Measurements from ENCODE around the gene FXYD4. TPM values are rescaled to one million over a fixed set of nuclear protein-coding genes. Genes with fewer than 3 reads are reported as not detected.

FXYD4 gene
- total and polyA plus RNA-seq, 4 experiments from 2014 or later, result not detected

DNA sequence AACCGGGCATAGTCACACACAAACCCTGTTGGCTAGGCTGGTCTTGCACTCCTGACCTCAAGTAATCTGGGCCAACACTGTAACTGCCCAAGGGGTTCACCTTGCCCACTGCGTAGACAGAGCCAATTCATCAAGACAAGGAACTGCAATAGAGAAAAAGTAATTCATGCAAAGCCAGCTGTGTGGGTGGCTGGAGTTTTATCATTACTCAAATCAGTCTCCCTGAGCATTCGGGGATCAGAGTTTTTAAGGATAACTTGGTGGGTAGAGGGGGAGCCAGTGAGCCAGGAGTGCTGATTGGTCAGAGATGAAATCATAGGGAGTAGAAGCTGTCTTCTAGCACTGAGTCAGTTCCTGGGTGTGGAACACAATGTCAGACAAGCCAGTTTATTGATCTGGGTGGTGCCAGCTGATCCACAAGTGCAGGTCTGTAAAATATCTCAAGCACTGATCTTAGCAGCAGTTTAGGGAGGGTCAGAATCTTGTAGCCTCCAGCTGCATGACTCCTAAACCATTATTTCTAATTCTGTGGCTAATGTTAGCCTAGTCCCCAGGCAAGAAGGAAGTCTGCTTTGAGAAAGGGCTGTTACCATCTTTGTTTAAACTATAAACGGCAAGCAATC is 15.6 kb upstream of the FXYD4 start:
- CTCF ChIA-PET (ENCODE audit: partially characterized antibody), result interaction anchor here (0.6 to 0.8 kb wide), 2 partner anchors 8 to 26 kb away, joined by 3 read pairs; no protein-coding TSS in a partner anchor
- H3K4me3 Mint-ChIP-seq, result peak overlapping the region in 1 of 8 donors; percentile 20

GRCh38 chr10:43360086-43360485 is 11.3 kb upstream of the FXYD4 start:
- intact Hi-C loops (cut with micrococcal nuclease), result loop anchor here (5.0 to 10.0 kb wide), 4 partner anchors 77 to 223 kb away; partner anchors contain the start of genes CSGALNACT2, ZNF239 and ZNF487
- H3K4me1 Mint-ChIP-seq, result peaks cover 25 to 45% (median 33%) of the 10 kb centered on the region in 4 donors
- Histone ChIP-seq H3K9me3 (ENCODE audit: control insufficient read depth in 1 of 2, low read length in 2 of 2) (no peaks in the 10 kb centered on the region), H3K36me3 (ENCODE audit: insufficient read depth, low read length) (no peaks in the 10 kb centered on the region), H3K27me3 (ENCODE audit: insufficient read depth, low read length) (no peaks in the 10 kb centered on the region), H3K4me3 (ENCODE audit: low read length in 2 of 2) (no peak overlapping the region), H3K4me1 (ENCODE audit: insufficient read depth, low read length) (peaks cover 27% of the 10 kb centered on the region), H3K27ac (ENCODE audit: low read depth, low read length) (no peak overlapping the region)
- peak overlapping the region; percentile 4 to 97 (median 56) for H3K4me3 Mint-ChIP-seq
- no peaks in the 10 kb centered on the region for H3K9me3 Mint-ChIP-seq
- DNase-seq, result no peak
- ChIA-PET POLR2A (ENCODE audit: partially characterized antibody) (interaction anchor here (0.6 to 2.6 kb wide), 4 partner anchors 9 to 222 kb away, joined by 3 to 16 read pairs (median 8); partner anchors contain the start of gene RASGEF1A), CTCF (ENCODE audit: partially characterized antibody) (interaction anchor here (0.7 to 2.1 kb wide), 6 partner anchors 11 to 189 kb away, joined by 3 to 7 read pairs (median 3); no protein-coding TSS in a partner anchor)
- no peaks in the 10 kb centered on the region for H3K36me3 Mint-ChIP-seq
- peak overlapping the region; percentile 19 to 99 (median 84) for H3K27ac Mint-ChIP-seq
- no peaks in the 10 kb centered on the region for H3K27me3 Mint-ChIP-seq

More for the DNA sequence above, 15.6 kb upstream of the FXYD4 start:
- Histone ChIP-seq H3K4me1 (ENCODE audit: insufficient read depth, low read length) (peaks cover 12% of the 10 kb centered on the region), H3K27me3 (ENCODE audit: insufficient read depth, low read length) (no peaks in the 10 kb centered on the region), H3K27ac (ENCODE audit: low read depth, low read length) (no peak overlapping the region), H3K4me3 (ENCODE audit: low read length in 2 of 2) (no peak overlapping the region), H3K36me3 (ENCODE audit: insufficient read depth, low read length) (no peaks in the 10 kb centered on the region), H3K9me3 (ENCODE audit: control insufficient read depth in 1 of 2, low read length in 2 of 2) (no peaks in the 10 kb centered on the region)
- no peaks in the 10 kb centered on the region for H3K36me3 Mint-ChIP-seq
- peaks cover 11 to 23% (median 13%) of the 10 kb centered on the region in 4 donors for H3K4me1 Mint-ChIP-seq
- no peaks in the 10 kb centered on the region for H3K9me3 Mint-ChIP-seq
- intact Hi-C loops (cut with micrococcal nuclease), result no loop called here
- DNase-seq, result no peak
- POLR2A ChIA-PET (ENCODE audit: partially characterized antibody), result interaction anchor here (0.8 kb wide), 1 partner anchor 68 kb away, joined by 4 read pairs; no protein-coding TSS in a partner anchor
- peak overlapping the region in 6 of 7 donors; percentile 30 to 71 (median 58) for H3K27ac Mint-ChIP-seq
- peaks cover 0 to 1% of the 10 kb centered on the region in 2 donors for H3K27me3 Mint-ChIP-seq

DNA sequence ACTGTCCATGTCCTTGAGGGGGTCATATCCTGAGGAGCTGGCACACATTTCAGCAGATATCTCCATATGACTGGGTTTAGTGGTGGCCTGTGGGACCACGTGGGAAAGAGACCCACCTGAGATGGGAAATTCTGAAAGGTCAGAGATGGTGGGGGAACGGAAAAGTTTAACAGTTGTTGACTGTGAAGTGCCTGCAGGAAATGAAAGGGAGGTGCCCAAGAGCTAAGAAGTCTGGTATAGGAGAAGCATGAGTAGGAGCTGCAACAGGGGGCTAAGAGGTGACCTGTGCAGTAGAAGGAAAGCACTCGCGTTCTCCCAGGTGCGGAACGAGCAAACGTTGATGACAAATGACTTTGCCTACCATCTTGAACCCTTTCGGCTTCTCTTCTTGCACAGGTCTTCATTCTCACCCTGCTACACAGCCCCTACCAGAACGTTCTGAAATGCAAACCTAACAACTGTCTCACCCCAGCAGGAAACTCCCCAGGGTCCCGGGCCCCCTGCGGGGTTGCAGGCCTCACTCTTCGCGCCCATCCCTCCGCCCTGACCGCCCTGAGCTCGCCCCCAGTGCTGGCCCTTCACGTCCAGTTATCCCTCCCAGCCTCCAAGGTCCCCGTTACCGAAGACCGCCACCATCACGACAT is 9.8 kb upstream of the FXYD4 start:
- ChIA-PET POLR2A (ENCODE audit: partially characterized antibody) (interaction anchor here (0.6 to 2.8 kb wide), 24 partner anchors 9 to 223 kb away, joined by 3 to 38 read pairs (median 5); partner anchors contain the start of genes CSGALNACT2, HNRNPF and RASGEF1A), CTCF (ENCODE audit: partially characterized antibody) (interaction anchor here (0.7 to 1.3 kb wide), 7 partner anchors 13 to 96 kb away, joined by 3 to 6 read pairs (median 3); no protein-coding TSS in a partner anchor)
- no peaks in the 10 kb centered on the region for H3K9me3 ChIP-seq (ENCODE audit: control insufficient read depth in 1 of 2, low read length in 2 of 2)
- Mint-ChIP-seq H3K27ac (peak overlapping the region; percentile 97 to 99 (median 98)), H3K36me3 (no peaks in the 10 kb centered on the region), H3K4me3 (peak overlapping the region; percentile 95 to 100 (median 98)), H3K27me3 (no peaks in the 10 kb centered on the region), H3K9me3 (no peaks in the 10 kb centered on the region), H3K4me1 (peaks cover 21 to 34% (median 27%) of the 10 kb centered on the region in 4 donors)
- peak overlapping the region; percentile 82 to 97 for H3K4me3 ChIP-seq (ENCODE audit: low read length in 2 of 2)
- peak overlapping the region; percentile 92 for H3K27ac ChIP-seq (ENCODE audit: low read depth, low read length)
- no peaks in the 10 kb centered on the region for H3K36me3 ChIP-seq (ENCODE audit: insufficient read depth, low read length)
- H3K27me3 ChIP-seq (ENCODE audit: insufficient read depth, low read length), result no peaks in the 10 kb centered on the region
- peaks cover 19% of the 10 kb centered on the region for H3K4me1 ChIP-seq (ENCODE audit: insufficient read depth, low read length)
- peak in 1 of 5 donors; percentile 65 for DNase-seq
- intact Hi-C loops (cut with micrococcal nuclease), result loop anchor here (1.0 to 10.0 kb wide), 7 partner anchors 13 to 224 kb away; partner anchors contain the start of genes CSGALNACT2, HNRNPF, ZNF239 and ZNF487

GRCh38 chr10:43362191-43362839 is 9.1 kb upstream of the FXYD4 start:
- POLR2A ChIA-PET (ENCODE audit: partially characterized antibody), result interaction anchor here (0.6 to 2.8 kb wide), 25 partner anchors 10 to 224 kb away, joined by 3 to 38 read pairs (median 5); partner anchors contain the start of genes CSGALNACT2, HNRNPF, RASGEF1A and ZNF487
- H3K9me3 Mint-ChIP-seq, result no peaks in the 10 kb centered on the region
- peak overlapping the region; percentile 97 to 99 (median 98) for H3K27ac Mint-ChIP-seq
- Histone ChIP-seq H3K27me3 (ENCODE audit: insufficient read depth, low read length) (no peaks in the 10 kb centered on the region), H3K4me3 (ENCODE audit: low read length in 2 of 2) (peak overlapping the region; percentile 82 to 97), H3K4me1 (ENCODE audit: insufficient read depth, low read length) (peaks cover 19% of the 10 kb centered on the region), H3K9me3 (ENCODE audit: control insufficient read depth in 1 of 2, low read length in 2 of 2) (no peaks in the 10 kb centered on the region), H3K27ac (ENCODE audit: low read depth, low read length) (peak overlapping the region; percentile 92), H3K36me3 (ENCODE audit: insufficient read depth, low read length) (no peaks in the 10 kb centered on the region)
- H3K4me3 Mint-ChIP-seq, result peak overlapping the region; percentile 95 to 100 (median 98)
- H3K27me3 Mint-ChIP-seq, result no peaks in the 10 kb centered on the region
- no peaks in the 10 kb centered on the region for H3K36me3 Mint-ChIP-seq
- CTCF ChIA-PET (ENCODE audit: partially characterized antibody), result interaction anchor here (0.7 to 1.3 kb wide), 6 partner anchors 13 to 95 kb away, joined by 3 to 6 read pairs (median 3); no protein-coding TSS in a partner anchor
- DNase-seq, result peak; percentile 96 to 98 (median 98)
- peaks cover 21 to 34% (median 27%) of the 10 kb centered on the region in 4 donors for H3K4me1 Mint-ChIP-seq
- intact Hi-C loops (cut with micrococcal nuclease), result loop anchor here (1.0 to 10.0 kb wide), 7 partner anchors 14 to 225 kb away; partner anchors contain the start of genes CSGALNACT2, HNRNPF, ZNF239 and ZNF487

DNA sequence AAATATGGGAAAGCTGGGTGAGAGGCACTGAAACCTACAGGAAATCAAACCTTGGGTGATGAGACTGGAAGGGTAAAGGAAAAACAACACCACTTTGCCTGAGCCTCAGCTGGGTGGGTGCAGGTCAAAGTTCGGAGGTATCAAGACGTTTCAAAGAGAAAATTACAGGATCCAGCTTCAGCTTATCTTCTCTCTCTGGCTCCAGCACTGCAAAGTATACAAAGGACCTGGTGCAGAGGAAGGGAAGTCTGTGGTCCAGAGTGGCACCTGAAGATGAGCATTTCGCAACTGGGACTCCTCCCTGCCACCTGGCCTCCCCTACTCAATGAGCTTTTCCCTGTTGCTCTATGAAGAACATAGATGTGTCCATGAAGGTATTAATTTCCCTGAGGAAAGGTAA is 6.4 kb upstream of the FXYD4 start:
- Mint-ChIP-seq H3K27ac (peak overlapping the region in 2 of 7 donors; percentile 31 to 32), H3K27me3 (no peaks in the 10 kb centered on the region), H3K4me1 (peaks cover 19 to 32% (median 26%) of the 10 kb centered on the region in 4 donors), H3K36me3 (no peaks in the 10 kb centered on the region), H3K9me3 (no peaks in the 10 kb centered on the region), H3K4me3 (peak overlapping the region in 1 of 8 donors; percentile 10)
- H3K4me1 ChIP-seq (ENCODE audit: insufficient read depth, low read length), result peaks cover 19% of the 10 kb centered on the region
- no peaks in the 10 kb centered on the region for H3K27me3 ChIP-seq (ENCODE audit: insufficient read depth, low read length)
- intact Hi-C loops (cut with micrococcal nuclease), result loop anchor here (10.0 kb wide), 1 partner anchor 210 kb away; the partner anchor contains the start of gene ZNF239
- DNase-seq, result no peak
- no peak overlapping the region for H3K4me3 ChIP-seq (ENCODE audit: low read length in 2 of 2)
- H3K9me3 ChIP-seq (ENCODE audit: control insufficient read depth in 1 of 2, low read length in 2 of 2), result no peaks in the 10 kb centered on the region
- CTCF ChIA-PET (ENCODE audit: partially characterized antibody), result no interaction called here
- no peaks in the 10 kb centered on the region for H3K36me3 ChIP-seq (ENCODE audit: insufficient read depth, low read length)
- no peak overlapping the region for H3K27ac ChIP-seq (ENCODE audit: low read depth, low read length)
- POLR2A ChIA-PET (ENCODE audit: partially characterized antibody), result no interaction called here

DNA sequence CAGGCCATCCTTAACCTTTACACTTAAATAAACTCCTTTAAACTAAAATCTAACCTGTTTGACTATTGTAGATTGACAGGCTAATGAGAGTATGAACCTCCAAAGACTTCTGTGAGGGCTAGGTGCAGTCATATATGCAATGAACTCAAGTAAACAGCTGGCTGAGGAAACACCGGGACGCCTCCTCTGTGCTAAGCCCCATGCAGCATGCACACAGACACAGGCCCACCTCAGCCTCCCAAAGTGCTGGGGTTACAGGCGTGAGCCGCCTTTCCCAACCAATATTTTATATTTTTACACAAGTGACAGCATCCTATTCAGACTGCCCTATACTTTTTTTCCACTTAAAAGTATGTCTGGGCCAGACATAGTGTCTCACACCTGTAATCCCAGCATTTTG is 1.5 kb upstream of the FXYD4 start:
- H3K27ac Mint-ChIP-seq, result no peak overlapping the region
- POLR2A ChIA-PET (ENCODE audit: partially characterized antibody), result no interaction called here
- Histone ChIP-seq H3K9me3 (ENCODE audit: control insufficient read depth in 1 of 2, low read length in 2 of 2) (no peaks in the 10 kb centered on the region), H3K4me1 (ENCODE audit: insufficient read depth, low read length) (no peaks in the 10 kb centered on the region), H3K27ac (ENCODE audit: low read depth, low read length) (no peak overlapping the region), H3K27me3 (ENCODE audit: insufficient read depth, low read length) (no peaks in the 10 kb centered on the region), H3K4me3 (ENCODE audit: low read length in 2 of 2) (no peak overlapping the region), H3K36me3 (ENCODE audit: insufficient read depth, low read length) (no peaks in the 10 kb centered on the region)
- CTCF ChIA-PET (ENCODE audit: partially characterized antibody), result no interaction called here
- no peak for DNase-seq
- H3K4me3 Mint-ChIP-seq, result no peak overlapping the region
- no peaks in the 10 kb centered on the region for H3K9me3 Mint-ChIP-seq
- peaks cover 2 to 9% (median 5%) of the 10 kb centered on the region in 4 donors for H3K4me1 Mint-ChIP-seq
- H3K36me3 Mint-ChIP-seq, result no peaks in the 10 kb centered on the region
- no peaks in the 10 kb centered on the region for H3K27me3 Mint-ChIP-seq
- intact Hi-C loops (cut with micrococcal nuclease), result loop anchor here (10.0 kb wide), 1 partner anchor 205 kb away; the partner anchor contains the start of gene ZNF239

Measured in CD4-positive, alpha-beta memory T cell (primary cell).